Osteocyte (in vitro differentiated cells): ENCODE results near the gene FAM81B. TPM values are rescaled to one million over a fixed set of nuclear protein-coding genes. Genes with fewer than 3 reads are reported as not detected.

ENCODE experiments used
- DNase-seq: peaks from one replicate; pipeline ENCODE4 v3.0.0; 2021; ENCODE audit warnings: mixed read lengths; ENCODE audit not compliant: unreplicated experiment; ENCODE audit errors: extremely low spot score
- H3K27ac Mint-ChIP-seq: one replicate; pipeline ENCODE4 v1.8.0; 2021; ENCODE audit warnings: mild to moderate bottlenecking, mixed read lengths; ENCODE audit not compliant: unreplicated experiment
- H3K27me3 Mint-ChIP-seq: one replicate; pipeline ENCODE4 v1.8.0; 2021; ENCODE audit warnings: mixed read lengths; ENCODE audit not compliant: unreplicated experiment
- H3K36me3 Mint-ChIP-seq: one replicate; pipeline ENCODE4 v1.8.0; 2021; ENCODE audit warnings: mixed read lengths; ENCODE audit not compliant: unreplicated experiment
- H3K4me1 Mint-ChIP-seq: one replicate; pipeline ENCODE4 v1.8.0; 2021; ENCODE audit warnings: mixed read lengths; ENCODE audit not compliant: unreplicated experiment
- H3K4me3 Mint-ChIP-seq: one replicate; pipeline ENCODE4 v1.8.0; 2021; ENCODE audit warnings: mild to moderate bottlenecking, moderate library complexity, mixed read lengths; ENCODE audit not compliant: unreplicated experiment
- H3K9me3 Mint-ChIP-seq: one replicate; pipeline ENCODE4 v1.8.0; 2021; ENCODE audit warnings: mixed read lengths; ENCODE audit not compliant: unreplicated experiment
- CTCF ChIP-seq: fragments of 200-600 bp; sonication (generic); IDR thresholded peaks from 2 replicates; pipeline ENCODE4 v1.5.0; 2021; ENCODE audit warnings: antibody characterized with exemption, mild to moderate bottlenecking, moderate library complexity
- total RNA-seq: library from RNA; stranded (reverse); gene quantifications from 2 replicates; pipeline ENCODE4 v1.2.1, GENCODE V29; 2021

FAM81B gene
- total RNA-seq, 1 donor from 2014 or later = not detected

- peaks cover 27% of the 10 kb centered on the region for H3K27me3 Mint-ChIP-seq
- no peak for DNase-seq
- TF ChIP-seq CTCF = no peak
- H3K27ac Mint-ChIP-seq = no peak overlapping the region
- no peaks in the 10 kb centered on the region for H3K9me3 Mint-ChIP-seq
- H3K36me3 Mint-ChIP-seq = no peaks in the 10 kb centered on the region
- no peak overlapping the region for H3K4me3 Mint-ChIP-seq
- peaks cover 15% of the 10 kb centered on the region for H3K4me1 Mint-ChIP-seq
These were observed 50.5 kb downstream of the FAM81B start for GRCh38 chr5:95441636-95442035.

GRCh38 chr5:95445442-95445841, 54.3 kb downstream of the FAM81B start:
- Mint-ChIP-seq H3K9me3 (no peaks in the 10 kb centered on the region), H3K36me3 (no peaks in the 10 kb centered on the region), H3K27ac (peak overlapping the region; percentile 50), H3K4me3 (no peak overlapping the region), H3K4me1 (peaks cover 23% of the 10 kb centered on the region), H3K27me3 (peaks cover 16% of the 10 kb centered on the region)
- no peak for DNase-seq
- no peak for TF ChIP-seq CTCF

GRCh38 chr5:95445995-95446394, 54.8 kb downstream of the FAM81B start:
- DNase-seq = no peak
- H3K27ac Mint-ChIP-seq = peak overlapping the region; percentile 50
- H3K36me3 Mint-ChIP-seq = no peaks in the 10 kb centered on the region
- no peak overlapping the region for H3K4me3 Mint-ChIP-seq
- peaks cover 11% of the 10 kb centered on the region for H3K27me3 Mint-ChIP-seq
- TF ChIP-seq CTCF = no peak
- no peaks in the 10 kb centered on the region for H3K9me3 Mint-ChIP-seq
- H3K4me1 Mint-ChIP-seq = peaks cover 23% of the 10 kb centered on the region

- TF ChIP-seq CTCF = no peak
- Mint-ChIP-seq H3K9me3 (no peaks in the 10 kb centered on the region), H3K27me3 (peaks cover 6% of the 10 kb centered on the region), H3K36me3 (no peaks in the 10 kb centered on the region), H3K4me3 (no peak overlapping the region), H3K27ac (no peak overlapping the region), H3K4me1 (peaks cover 23% of the 10 kb centered on the region)
- DNase-seq = no peak
These were observed 55.5 kb downstream of the FAM81B start for GRCh38 chr5:95446560-95447221.

- no peak overlapping the region for H3K27ac Mint-ChIP-seq
- no peak overlapping the region for H3K4me3 Mint-ChIP-seq
- no peaks in the 10 kb centered on the region for H3K9me3 Mint-ChIP-seq
- DNase-seq = no peak
- H3K4me1 Mint-ChIP-seq = peaks cover 23% of the 10 kb centered on the region
- H3K36me3 Mint-ChIP-seq = no peaks in the 10 kb centered on the region
- no peak for TF ChIP-seq CTCF
- H3K27me3 Mint-ChIP-seq = peaks cover 3% of the 10 kb centered on the region
These were observed 56.8 kb downstream of the FAM81B start for GRCh38 chr5:95447961-95448360.
